HFFc6 (cell line): ENCODE results near the gene MS4A6E. TPM values are rescaled to one million over a fixed set of nuclear protein-coding genes. Genes with fewer than 3 reads are reported as not detected.

Experiments
- DNase-seq: peaks from one replicate; pipeline ENCODE4 v3.0.0-alpha.2; 2018
- H3K27ac Mint-ChIP-seq: 2 replicates; pipeline ENCODE4 v1.8.0; 2020; ENCODE audit warnings: mild to moderate bottlenecking, mixed read lengths
- H3K27me3 Mint-ChIP-seq: 2 replicates; pipeline ENCODE4 v1.8.0; 2021; ENCODE audit warnings: mild to moderate bottlenecking, moderate library complexity, mixed read lengths; ENCODE audit not compliant: insufficient read depth
- H3K36me3 Mint-ChIP-seq: 2 replicates; pipeline ENCODE4 v1.8.0; 2021; ENCODE audit warnings: low read depth, mixed read lengths
- H3K4me1 Mint-ChIP-seq: 2 replicates; pipeline ENCODE4 v1.8.0; 2020; ENCODE audit warnings: low read depth, mixed read lengths
- H3K4me3 Mint-ChIP-seq: 2 replicates; pipeline ENCODE4 v1.8.0; 2020; ENCODE audit warnings: mild to moderate bottlenecking, moderate library complexity, mixed read lengths
- H3K9me3 Mint-ChIP-seq: 2 replicates; pipeline ENCODE4 v1.8.0; 2020; ENCODE audit warnings: mild to moderate bottlenecking, mixed read lengths
- CTCF ChIP-seq: fragments of 200-600 bp; sonication (generic); IDR thresholded peaks from 2 replicates; pipeline ENCODE4 v1.5.0; 2021; ENCODE audit warnings: antibody characterized with exemption, mild to moderate bottlenecking
- total RNA-seq, 6 experiments: library from RNA; stranded (reverse); fragmentation: NEBNext Ultra II Directional; extraction: Animal tissue kit (Norgen Biotek cat#: 25700); gene quantifications; 2 replicates in 1 of 6; 3 replicates in 5 of 6; pipeline ENCODE4 v1.2.3, GENCODE V29; 2021

MS4A6E gene
- total RNA-seq, 6 experiments from 2014 or later = not detected

GRCh38 chr11:60321051-60321450 lies 6.0 kb upstream of the MS4A6E start:
- Mint-ChIP-seq H3K4me1 (no peaks in the 10 kb centered on the region), H3K4me3 (no peak overlapping the region), H3K36me3 (no peaks in the 10 kb centered on the region), H3K27ac (no peak overlapping the region), H3K27me3 (no peaks in the 10 kb centered on the region; the same call in 1 of the 2 replicates), H3K9me3 (peaks cover 52% of the 10 kb centered on the region)
- no peak for DNase-seq
- no peak for TF ChIP-seq CTCF

GRCh38 chr11:60328460-60328859 lies 1.4 kb downstream of the MS4A6E start:
- Mint-ChIP-seq H3K9me3 (peaks cover 31% of the 10 kb centered on the region), H3K36me3 (no peaks in the 10 kb centered on the region)

DNA sequence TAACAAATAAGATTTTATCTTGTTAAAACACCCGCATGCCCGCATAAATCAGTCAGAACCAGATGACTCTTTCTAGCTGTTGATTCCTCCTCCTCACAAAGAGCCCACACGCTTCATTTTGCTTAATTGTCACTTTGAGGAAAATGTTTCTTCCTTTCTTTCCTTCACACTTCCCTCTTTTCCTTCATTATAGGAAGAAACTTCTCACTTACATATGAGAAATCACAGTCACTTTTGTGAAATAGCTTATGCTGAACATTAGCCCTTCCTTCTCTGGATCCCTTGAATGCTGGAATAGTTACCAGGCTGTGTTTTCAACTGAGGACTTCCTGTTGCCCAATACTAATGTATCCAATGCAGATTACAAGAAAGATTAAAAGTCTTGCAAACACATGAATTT lies 5.8 kb downstream of the MS4A6E start:
- DNase-seq = no peak
- no peaks in the 10 kb centered on the region; the same call in 1 of the 2 replicates for H3K27me3 Mint-ChIP-seq
- TF ChIP-seq CTCF = no peak
- no peak overlapping the region for H3K27ac Mint-ChIP-seq
- no peak overlapping the region for H3K4me3 Mint-ChIP-seq
- no peaks in the 10 kb centered on the region for H3K36me3 Mint-ChIP-seq
- peaks cover 15% of the 10 kb centered on the region for H3K9me3 Mint-ChIP-seq
- H3K4me1 Mint-ChIP-seq = no peaks in the 10 kb centered on the region

More at GRCh38 chr11:60328460-60328859, 1.4 kb downstream of the MS4A6E start:
- no peak for DNase-seq
- H3K4me1 Mint-ChIP-seq = no peaks in the 10 kb centered on the region
- no peak for TF ChIP-seq CTCF
- H3K4me3 Mint-ChIP-seq = no peak overlapping the region
- no peaks in the 10 kb centered on the region; the same call in 1 of the 2 replicates for H3K27me3 Mint-ChIP-seq
- no peak overlapping the region for H3K27ac Mint-ChIP-seq

GRCh38 chr11:60334005-60334620 lies 7.1 kb downstream of the MS4A6E start:
- TF ChIP-seq CTCF = peak; percentile 76
- peak; percentile 33 for DNase-seq
- Mint-ChIP-seq H3K27me3 (no peaks in the 10 kb centered on the region; the same call in none of the 2 replicates), H3K4me1 (no peaks in the 10 kb centered on the region), H3K36me3 (no peaks in the 10 kb centered on the region), H3K4me3 (no peak overlapping the region), H3K9me3 (peaks cover 17% of the 10 kb centered on the region), H3K27ac (no peak overlapping the region)

DNA sequence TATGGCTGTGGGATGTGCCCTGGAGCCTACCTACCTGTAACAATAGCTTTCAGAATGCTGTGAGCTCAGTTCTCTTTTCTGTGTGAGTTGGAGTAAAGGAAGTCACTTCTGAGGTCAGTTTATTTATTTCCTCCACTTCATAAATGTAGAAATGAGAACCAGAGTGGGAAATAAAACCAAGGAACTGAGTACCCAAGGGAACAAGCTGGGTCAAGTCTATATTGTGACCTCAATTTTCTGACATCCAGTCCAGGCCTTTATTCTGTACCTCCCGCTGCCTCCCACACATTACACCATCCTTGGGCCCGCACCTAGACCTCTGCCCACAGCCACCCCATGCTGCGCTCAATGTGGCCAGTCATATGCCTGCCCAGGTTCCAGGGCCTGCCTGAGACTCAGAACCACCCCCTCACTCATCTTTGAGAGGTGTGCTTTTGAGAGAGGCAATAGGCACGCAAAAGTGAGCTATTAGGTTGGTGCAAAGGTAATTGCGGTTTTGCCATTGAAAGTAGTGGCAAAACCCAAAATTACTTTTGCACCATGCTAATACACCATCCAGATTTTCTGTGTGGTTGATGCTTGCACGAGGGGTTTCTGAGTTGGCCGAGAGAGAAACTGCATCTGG lies 9.8 kb downstream of the MS4A6E start:
- H3K36me3 Mint-ChIP-seq = no peaks in the 10 kb centered on the region

More for the DNA sequence above, 9.8 kb downstream of the MS4A6E start:
- Mint-ChIP-seq H3K9me3 (peaks cover 9% of the 10 kb centered on the region; the same call in 1 of the 2 replicates), H3K4me3 (no peak overlapping the region), H3K4me1 (no peaks in the 10 kb centered on the region), H3K27ac (no peak overlapping the region), H3K27me3 (no peaks in the 10 kb centered on the region; the same call in none of the 2 replicates)
- no peak for DNase-seq
- no peak for TF ChIP-seq CTCF
